Heart left ventricle (tissue), 16 donors: ENCODE results near the gene CBX2. TPM values are rescaled to one million over a fixed set of nuclear protein-coding genes. Genes with fewer than 3 reads are reported as not detected.
A peak's percentile ranks its signal among the peaks of the same experiment; 100 is the strongest.

Experiments
- ATAC-seq, 4 donors: fragments of 200-7000 bp; cut with Tn5 transposase; one replicate each; pipeline ENCODE4 v1.9.1; 2020 to 2022; ENCODE audit warnings: moderate library complexity in 4 of 4, mild to moderate bottlenecking in 3 of 4, moderate number of reproducible peaks in 1 of 4
- DNase-seq, 5 donors: peaks; one replicate each; pipeline ENCODE4 v3.0.0-alpha.2; 2020
- H3K27ac ChIP-seq, 12 donors: fragments of 200-600 bp; sonication (generic) in 4 of 12; one replicate each; pipeline versions ENCODE4 v1.5.0 to v1.8.0; 2016 to 2022; ENCODE audit warnings: mild to moderate bottlenecking in 2 of 12
- H3K27me3 ChIP-seq, 9 donors: fragments of 200-600 bp; sonication (generic) in 2 of 9; one replicate each; pipeline versions ENCODE4 v1.5.1 to v1.8.0; 2016 to 2022; ENCODE audit warnings: mild to moderate bottlenecking in 3 of 9
- H3K36me3 ChIP-seq, 9 donors: fragments of 200-600 bp; sonication (generic) in 2 of 9; one replicate each; pipeline versions ENCODE4 v1.5.0 to v1.8.0; 2018 to 2022; ENCODE audit warnings: mild to moderate bottlenecking in 2 of 9
- H3K4me1 ChIP-seq, 12 donors: fragments of 200-600 bp; sonication (generic) in 4 of 12; one replicate each; pipeline versions ENCODE4 v1.5.0 to v1.8.0; 2016 to 2022; ENCODE audit warnings: mild to moderate bottlenecking in 3 of 12
- H3K4me3 ChIP-seq, 12 donors: fragments of 200-600 bp; sonication (generic) in 4 of 12; one replicate each; pipeline versions ENCODE4 v1.5.0 to v1.8.0; 2017 to 2022; ENCODE audit warnings: mild to moderate bottlenecking in 9 of 12, moderate library complexity in 4 of 12
- H3K9me3 ChIP-seq, 12 donors: fragments of 200-600 bp; sonication (generic) in 4 of 12; one replicate each; pipeline versions ENCODE4 v1.5.0 to v1.8.0; 2016 to 2022; ENCODE audit warnings: mild to moderate bottlenecking in 1 of 12
- CTCF ChIP-seq, 12 donors: fragments of 200-600 bp; sonication (generic) in 4 of 12; IDR thresholded peaks; one replicate each; pipeline versions ENCODE4 v1.5.0 to v1.8.0; 2018 to 2022; ENCODE audit warnings: antibody characterized with exemption in 12 of 12, mild to moderate bottlenecking in 5 of 12
- POLR2A ChIP-seq, 2 donors: fragments of 450-650 bp; IDR thresholded peaks; one replicate each; pipeline ENCODE4 v1.6.1; 2017; ENCODE audit warnings: antibody characterized with exemption in 2 of 2, mild to moderate bottlenecking in 2 of 2, moderate library complexity in 2 of 2
- WGBS, 4 donors: extraction: QIAGEN DNeasy Blood & Tissue Kit in 2 of 4; methylation state at CpG; one replicate each; pipeline versions ENCODE4 v1.1.5 to v1.1.7; 2013 to 2018; 5-methylcytosine and 5-hydroxymethylcytosine counted together
- intact Hi-C, 10 donors: fragments of 100-400 bp; cut with DNase I; formaldehyde crosslinking; loops; one replicate each; pipeline versions ENCODE4 v1.11.1 to v1.14.2; 2022
- polyA plus RNA-seq, 2 donors: library from polyadenylated mRNA; stranded (reverse); fragments of 200-250 nt; gene quantifications; one replicate each; pipeline ENCODE4 v1.2.3, GENCODE V29; 2013
- total RNA-seq, 9 donors: library from RNA; depleted of rRNA in 2 of 9; stranded (reverse); fragments of >200 nt in 2 of 9; fragmentation: NEBNext Ultra II Directional in 3 of 9; extraction: Animal tissue kit (Norgen Biotek cat#: 25700) in 3 of 9; gene quantifications; one replicate each; pipeline versions ENCODE4 v1.1.0 to v1.2.4, GENCODE V29; 2016 to 2023
- donor health status: ischemic (EF 13 %, LVEDD 7.1; RV severe dilation, severe dysfunction).
- donor health status: healthy with polysubstance abuse.
- donor health status: DM: no; HTN: yes; CAD: no.
- donor health status: DM: no; HTN: no; CAD: no.
- donor health status: ischemic (EF 25% LVEDD 6.9; RV normal size, moderate dysfunction).
- donor health status: ischemic (EF 25% LVEDD 5.7; RV mildly dilated, moderate dysfunction).
- donor health status: healthy.
- donor health status: DM: yes; HTN: yes; CAD: no.
- donor health status: ischemic (EF 35%, LVEDD 5.7; RV mildly dilated, moderate dysfunction).
- donor health status: nonischemic (EF 11% LVEDD 7.7; RV severe dilation, severe dysfunction).
- donor health status: DM: yes; HTN: yes; CAD: no.
- donor health status: PGD.
- donor health status: ischemic (EF 29% LVEDD 5.4; RV normal size, mild dysfunction).
- donor health status: nonischemic (EF 23%, LVEDD 6.1; RV moderate dilation, normal function).

CBX2 gene
- total and polyA plus RNA-seq, 11 donors: 2.4 to 4.3 (median 3.1) TPM

DNA sequence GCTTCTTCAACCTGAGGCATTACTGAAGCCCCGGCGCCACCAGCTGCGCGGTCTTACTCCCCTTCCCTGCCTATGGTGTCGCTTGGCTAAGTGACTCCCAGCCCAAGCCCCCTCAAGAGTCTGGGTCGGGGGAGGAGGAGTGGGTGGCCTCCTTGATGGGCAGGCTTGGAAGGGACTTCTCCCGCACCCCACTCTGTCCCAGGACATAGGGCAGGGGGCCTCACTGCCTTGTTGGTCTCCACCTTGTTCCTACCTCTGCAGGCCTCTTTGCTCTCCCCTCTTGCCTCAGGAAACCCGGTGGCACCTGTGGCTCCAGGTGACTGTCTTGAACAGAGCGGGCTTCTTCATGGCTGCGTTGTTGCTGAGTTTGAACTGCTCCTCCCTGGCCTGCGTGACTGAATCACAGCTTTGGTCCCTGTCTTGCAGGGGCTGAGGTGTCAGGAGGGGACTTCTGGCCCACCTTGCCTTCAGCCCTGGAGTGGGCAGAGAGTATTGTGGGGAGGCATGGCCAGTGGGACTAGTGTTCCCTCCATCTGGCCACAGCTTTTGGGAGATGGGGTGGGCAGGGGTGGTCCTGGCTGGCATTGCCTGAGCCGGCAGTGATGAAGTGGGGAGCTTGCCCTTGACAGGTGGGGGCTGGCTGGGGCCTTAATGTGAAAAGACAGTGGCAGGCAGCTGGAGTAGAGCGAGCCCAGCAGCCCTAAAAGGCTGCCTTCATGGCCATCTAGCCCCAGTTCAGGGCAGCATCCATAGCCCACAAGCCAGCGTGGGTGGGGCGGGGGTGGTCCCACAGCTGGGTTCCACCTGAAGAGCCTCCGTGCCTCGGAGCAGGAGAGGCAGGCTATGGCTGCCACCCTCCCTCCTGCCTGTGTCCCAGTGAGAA lies 7.3 kb downstream of the CBX2 start:
- ATAC-seq: no peak
- peak in 1 of 5 donors; percentile 40 for DNase-seq
- Histone ChIP-seq H3K36me3 (peaks cover 0 to 7% (median 0%) of the 10 kb centered on the region in 9 donors), H3K27ac (no peak overlapping the region), H3K4me1 (peaks cover 0 to 28% (median 11%) of the 10 kb centered on the region in 12 donors), H3K9me3 (no peaks in the 10 kb centered on the region), H3K4me3 (no peak overlapping the region), H3K27me3 (peaks cover 15 to 47% (median 28%) of the 10 kb centered on the region in 9 donors)
- intact Hi-C loops: loop anchor here in 4 of 10 donors (5.0 to 10.0 kb wide), 5 partner anchors 130 to 210 kb away; no protein-coding TSS in a partner anchor
- 95 to 96% (median 95%) methylated on average over 13 to 17 of the region's 17 CpGs for WGBS, 4 donors
- TF ChIP-seq POLR2A (IDR thresholded peaks at IDR 0.05) (no peak), CTCF (IDR thresholded peaks at IDR 0.05) (no peak)

- Histone ChIP-seq H3K27me3 (peaks cover 24 to 56% (median 37%) of the 10 kb centered on the region in 9 donors), H3K4me1 (peaks cover 0 to 31% (median 14%) of the 10 kb centered on the region in 12 donors), H3K36me3 (peaks cover 0 to 7% (median 0%) of the 10 kb centered on the region in 9 donors), H3K9me3 (no peaks in the 10 kb centered on the region), H3K4me3 (no peak overlapping the region), H3K27ac (peak overlapping the region in 1 of 12 donors; percentile 24)
- intact Hi-C loops: loop anchor here in 4 of 10 donors (5.0 to 10.0 kb wide), 5 partner anchors 129 to 209 kb away; no protein-coding TSS in a partner anchor
- DNase-seq: peak in 2 of 5 donors; percentile 49 to 50
- TF ChIP-seq POLR2A (IDR thresholded peaks at IDR 0.05) (no peak), CTCF (IDR thresholded peaks at IDR 0.05) (no peak)
- peak; percentile 38 to 69 (median 58) for ATAC-seq
- WGBS, 4 donors: 65 to 82% (median 72%) methylated on average over 13 to 15 of the region's 15 CpGs
These were observed 8.2 kb downstream of the CBX2 start for GRCh38 chr17:79785900-79786810.

GRCh38 chr17:79786930-79787643 lies 9.1 kb downstream of the CBX2 start:
- peaks cover 0 to 39% (median 19%) of the 10 kb centered on the region in 12 donors for H3K4me1 ChIP-seq
- TF ChIP-seq POLR2A (IDR thresholded peaks at IDR 0.05): no peak
- TF ChIP-seq CTCF (IDR thresholded peaks at IDR 0.05): no peak
- 85 to 91% (median 91%) methylated on average over 12 of the region's 12 CpGs for WGBS, 4 donors
- no peaks in the 10 kb centered on the region for H3K9me3 ChIP-seq
- no peak for ATAC-seq
- H3K27me3 ChIP-seq: peaks cover 34 to 65% (median 47%) of the 10 kb centered on the region in 9 donors
- H3K4me3 ChIP-seq: no peak overlapping the region
- no peak overlapping the region for H3K27ac ChIP-seq
- peaks cover 0 to 7% (median 0%) of the 10 kb centered on the region in 9 donors for H3K36me3 ChIP-seq
- DNase-seq: peak in 1 of 5 donors; percentile 9
- intact Hi-C loops: loop anchor here in 4 of 10 donors (5.0 to 10.0 kb wide), 5 partner anchors 128 to 208 kb away; no protein-coding TSS in a partner anchor
